ENCODE results near the gene DSCAM.

- no peak for TF ChIP-seq CTCF (IDR thresholded peaks at IDR 0.05)
- no peak for TF ChIP-seq POLR2A (IDR thresholded peaks at IDR 0.05)
These were observed 591.2 kb downstream of the DSCAM start for GRCh38 chr21:40255518-40256444.

Measured in Peyer's patch (tissue), 4 donors.